GM04504 (cell line): Measurements from ENCODE around the gene ULBP3.
A peak's percentile ranks its signal among the peaks of the same experiment; 100 is the strongest.

Experiments used
- DNase-seq: peaks from one replicate; pipeline ENCODE4 v3.0.0-alpha.2; 2012; ENCODE audit warnings: low read depth

Gene ULBP3

DNA sequence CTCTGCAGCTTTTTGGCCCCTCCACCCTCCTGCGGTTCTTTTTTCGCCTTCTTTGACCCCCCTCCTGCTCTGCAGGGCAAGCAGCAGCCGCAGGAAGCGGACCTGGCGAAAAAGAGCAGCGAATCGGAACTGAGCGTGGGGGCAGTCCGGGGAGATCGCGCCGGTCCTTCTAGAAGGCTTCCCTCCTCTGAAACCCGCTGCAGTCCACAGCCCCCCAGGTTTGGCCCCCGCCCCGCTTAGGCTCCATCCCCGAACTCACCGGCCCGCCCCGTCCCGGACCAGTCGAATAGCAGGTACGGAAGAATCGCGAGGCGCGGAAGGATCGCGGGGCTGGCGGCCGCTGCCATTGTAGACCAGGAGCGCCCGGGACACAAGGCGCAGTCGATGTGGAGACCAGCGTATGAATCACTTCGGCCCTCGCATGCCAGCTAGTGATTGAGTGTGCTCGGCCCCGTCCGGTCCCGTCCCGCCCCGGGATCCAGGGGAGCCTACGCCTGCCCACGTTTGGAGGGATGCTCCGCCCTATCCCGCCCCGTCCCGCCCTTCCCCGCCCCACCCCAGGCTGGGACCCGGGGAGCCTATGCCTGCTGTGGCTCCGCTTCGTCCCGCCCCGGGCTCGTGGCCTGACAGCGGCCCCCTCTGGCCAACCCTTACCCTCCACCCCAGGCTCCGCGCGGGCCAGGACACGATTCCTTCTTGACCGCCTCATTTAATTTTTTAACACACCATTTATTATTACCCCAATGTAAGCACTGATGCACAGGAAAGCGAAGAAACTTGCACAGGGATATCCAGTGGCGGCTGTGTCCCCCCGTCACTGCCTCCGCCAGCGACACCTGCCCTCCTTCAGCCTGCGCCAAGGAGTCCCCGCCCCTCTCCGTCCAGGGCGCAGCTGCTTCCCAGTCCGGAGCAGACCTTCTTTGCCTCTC lies at the start of gene ULBP3:
Gene ULBP3 (minus strand): TSS at position 402 of the 929 bp plus-strand sequence. CDS start 55 bp downstream, at position 347.
- peak; percentile 88 for DNase-seq

- DNase-seq, result no peak
Observed at GRCh38 chr6:150118627-150119026, 49.7 kb upstream of the ULBP3 start.

DNA sequence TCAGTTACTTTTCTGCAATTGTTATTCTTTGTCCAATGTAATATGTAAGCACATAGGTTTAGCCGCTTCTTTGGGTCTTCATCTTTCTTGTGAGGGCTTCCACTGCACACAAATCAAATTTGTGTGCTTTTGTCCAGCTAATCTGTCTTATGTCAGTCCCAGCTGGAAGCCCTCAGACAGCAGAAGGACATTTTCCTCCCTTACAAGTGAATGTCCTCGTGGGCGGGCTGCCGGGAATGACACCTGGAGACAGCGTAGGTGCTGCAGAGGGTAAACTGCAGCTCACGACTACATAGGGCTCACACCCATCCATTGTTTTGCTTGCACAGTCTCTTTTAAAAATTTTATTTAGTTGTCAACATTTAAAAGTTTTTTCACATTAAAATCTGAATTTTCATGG lies 49.3 kb upstream of the ULBP3 start:
- DNase-seq, result no peak

DNA sequence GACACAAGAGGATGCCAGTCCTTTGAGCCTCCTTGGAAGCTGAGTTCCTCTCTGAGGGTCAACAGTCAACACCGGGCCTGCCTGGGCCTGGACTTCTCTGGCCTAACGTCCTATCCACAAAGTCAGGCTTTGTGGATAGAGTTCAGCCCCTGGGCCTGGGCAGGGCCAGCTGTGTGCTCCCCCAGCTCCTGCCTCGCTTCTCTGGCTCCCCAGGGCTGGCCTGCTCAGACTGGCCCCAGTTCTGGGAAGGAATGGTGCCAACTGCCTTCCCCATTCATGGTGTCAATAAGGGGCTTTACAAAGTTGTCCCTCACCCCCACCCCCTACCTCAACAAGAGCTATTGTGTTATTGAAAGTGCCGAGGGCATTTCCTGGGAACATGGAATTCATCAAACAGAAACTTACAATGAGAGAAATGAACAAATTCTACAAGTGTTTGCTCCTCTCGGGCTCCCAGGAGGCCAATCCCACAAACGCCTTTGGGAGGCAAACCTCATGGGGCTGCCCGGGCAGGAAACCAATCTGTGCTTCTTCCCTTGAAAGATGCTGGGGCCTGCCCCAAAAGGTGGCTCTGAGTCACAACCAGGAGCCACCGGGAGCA lies 47.4 kb upstream of the ULBP3 start:
- DNase-seq, result no peak

- DNase-seq, result no peak
Observed at GRCh38 chr6:150115769-150116168, 46.8 kb upstream of the ULBP3 start.

GRCh38 chr6:150112233-150112632 lies 43.3 kb upstream of the ULBP3 start:
- DNase-seq, result no peak

- no peak for DNase-seq
Observed at GRCh38 chr6:150102750-150103270, 33.9 kb upstream of the ULBP3 start.

DNA sequence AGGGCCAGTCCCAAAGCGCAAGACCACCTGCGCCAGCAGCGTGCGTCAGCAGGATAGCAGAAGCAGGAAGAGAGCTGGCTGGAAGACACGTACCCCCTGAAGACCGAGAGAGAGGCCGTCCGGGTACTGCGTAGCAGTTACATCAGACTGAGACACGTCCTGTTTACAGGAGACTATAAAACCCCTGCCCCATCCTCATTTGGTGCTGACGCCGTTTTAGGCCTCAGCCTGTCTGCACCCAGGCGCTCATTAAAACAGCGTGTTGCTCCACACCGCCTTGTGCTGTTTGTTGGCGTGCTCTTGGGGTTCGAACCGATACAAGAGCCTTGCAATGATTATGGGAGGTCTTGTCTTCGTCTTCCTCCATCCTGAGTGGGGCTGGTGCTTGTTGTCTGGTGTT lies 31.8 kb upstream of the ULBP3 start:
- no peak for DNase-seq

GRCh38 chr6:150099953-150100352 lies 31.0 kb upstream of the ULBP3 start:
- no peak for DNase-seq

- DNase-seq, result no peak
Observed at GRCh38 chr6:150099546-150099945, 30.6 kb upstream of the ULBP3 start.

DNA sequence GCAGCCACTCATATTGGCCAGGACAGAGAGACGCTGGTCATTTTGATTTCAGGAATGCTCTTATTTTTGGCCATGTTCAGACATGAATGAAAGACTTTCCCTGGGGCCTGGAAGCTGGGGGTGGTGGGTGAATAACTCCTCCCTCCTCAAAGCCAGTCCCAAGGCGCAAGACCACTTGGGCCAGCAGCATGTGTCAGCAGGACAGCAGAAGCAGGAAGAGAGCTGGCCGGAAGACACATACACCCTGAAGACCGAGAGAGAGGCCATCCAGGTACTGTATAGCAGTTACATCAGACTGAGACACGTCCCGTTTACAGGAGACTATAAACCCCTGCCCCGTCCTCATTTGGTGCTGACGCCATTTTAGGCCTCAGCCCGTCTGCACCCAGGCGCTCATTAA lies 29.2 kb upstream of the ULBP3 start:
- DNase-seq, result no peak

DNA sequence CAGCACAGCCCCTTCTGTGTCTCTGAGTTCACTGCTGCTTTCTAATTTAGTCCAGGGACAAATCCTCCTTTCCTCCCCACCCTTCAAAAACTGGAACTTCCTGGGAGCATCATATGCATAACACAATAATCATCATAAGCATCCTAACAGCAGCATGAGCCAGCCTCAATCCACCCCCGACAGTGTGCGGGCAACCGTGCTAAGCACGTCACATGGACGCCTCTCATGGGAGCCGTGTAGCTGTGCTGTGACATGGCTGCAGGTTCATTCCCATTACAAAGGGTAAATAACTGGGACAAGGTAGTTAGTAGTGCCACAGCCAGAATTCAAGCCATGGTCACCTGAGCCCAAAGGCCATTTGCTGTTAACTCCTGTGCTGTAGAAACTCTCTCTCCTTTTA lies 24.5 kb upstream of the ULBP3 start:
- DNase-seq, result no peak

DNA sequence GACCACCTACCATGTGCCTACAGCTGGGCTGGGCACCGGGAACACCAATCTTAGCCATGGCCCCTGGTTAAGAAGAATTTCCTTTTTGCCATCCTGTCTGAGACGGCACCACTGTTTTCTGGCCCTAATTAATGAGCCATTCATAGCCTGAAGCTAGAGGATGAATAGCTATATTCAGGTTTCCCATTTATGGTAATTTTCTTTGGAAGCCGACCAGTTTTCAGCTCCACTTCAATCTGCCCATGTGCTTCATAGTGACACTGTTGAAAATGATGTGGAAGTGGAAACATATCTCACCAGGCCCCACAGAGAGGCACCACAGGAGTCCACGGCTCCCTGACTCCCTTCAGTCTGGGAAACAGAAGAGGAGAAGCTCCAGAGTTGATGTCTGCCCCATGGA lies 22.6 kb upstream of the ULBP3 start:
- no peak for DNase-seq

- DNase-seq, result no peak
Observed at GRCh38 chr6:150090328-150090727, 21.4 kb upstream of the ULBP3 start.

DNA sequence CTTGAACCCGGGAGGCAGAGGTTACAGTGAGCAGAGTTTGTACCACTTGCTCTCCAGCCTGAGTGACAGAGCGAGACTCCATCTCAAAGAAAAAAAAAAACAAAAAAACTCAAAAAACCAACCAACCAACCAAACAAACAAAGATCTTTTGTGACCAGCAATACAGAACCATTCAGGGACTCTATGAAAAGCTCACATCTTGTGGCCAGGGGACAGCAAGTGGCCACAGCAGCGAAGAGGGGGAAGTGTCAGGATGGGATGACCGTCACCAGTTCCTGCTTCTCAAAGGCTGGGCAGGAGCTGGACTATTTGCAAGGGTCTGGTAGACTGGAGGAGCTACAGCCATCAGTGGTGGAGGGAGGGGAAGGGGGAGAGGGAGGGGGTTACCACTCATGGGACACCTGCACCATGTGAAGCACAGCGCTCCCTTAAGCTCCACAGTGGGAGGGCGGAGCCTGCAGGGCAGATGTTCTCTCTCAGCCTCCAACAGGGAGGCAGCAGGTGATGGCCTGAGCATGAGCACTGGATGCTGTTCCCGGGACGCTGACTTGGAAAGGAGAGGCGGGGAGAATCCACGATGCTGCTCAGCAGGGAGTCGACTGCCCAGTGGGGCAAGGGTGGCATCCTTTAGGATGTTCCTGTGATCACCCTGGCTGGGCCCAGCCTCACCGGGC lies 19.7 kb upstream of the ULBP3 start:
- DNase-seq, result no peak

- no peak for DNase-seq
Observed at GRCh38 chr6:150087336-150087735, 18.4 kb upstream of the ULBP3 start.

DNA sequence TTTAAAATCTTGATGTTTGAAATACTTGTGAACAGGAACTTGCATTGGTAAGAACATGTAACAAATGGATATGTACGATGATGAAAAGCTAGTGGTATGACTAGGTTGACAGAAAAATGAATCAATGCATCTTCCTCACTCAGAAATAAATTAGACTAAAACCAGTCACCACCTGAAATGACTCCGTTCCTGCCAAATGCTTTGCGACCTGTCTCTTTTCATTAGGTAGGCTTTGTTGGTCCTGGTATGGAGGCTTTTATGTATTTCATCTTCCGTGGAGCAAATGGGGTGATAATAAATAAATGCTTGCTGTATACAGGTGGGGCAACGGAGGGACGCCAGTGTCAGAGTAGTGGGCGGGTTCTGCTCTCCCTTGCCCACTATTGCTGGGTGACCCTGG lies 17.1 kb upstream of the ULBP3 start:
- DNase-seq, result no peak

DNA sequence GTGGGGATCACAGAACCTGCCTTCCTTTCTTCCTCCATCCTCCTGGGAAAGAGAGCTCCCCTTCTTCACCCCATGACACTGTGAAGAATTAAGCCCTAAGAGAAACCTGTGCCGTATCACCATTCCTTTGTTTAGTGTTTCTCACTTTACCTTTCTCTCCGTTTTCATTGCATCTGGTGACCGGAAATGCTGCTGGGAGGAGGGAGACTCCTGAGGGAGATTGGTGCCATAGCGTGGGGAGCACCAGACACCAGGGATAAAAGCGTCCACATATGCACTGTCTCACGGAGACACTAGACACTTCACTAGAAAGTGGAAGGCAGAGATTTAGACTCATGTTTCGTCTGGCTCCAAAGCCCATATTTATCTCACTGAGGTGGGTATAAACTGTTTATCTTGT lies 15.5 kb upstream of the ULBP3 start:
- DNase-seq, result no peak

DNA sequence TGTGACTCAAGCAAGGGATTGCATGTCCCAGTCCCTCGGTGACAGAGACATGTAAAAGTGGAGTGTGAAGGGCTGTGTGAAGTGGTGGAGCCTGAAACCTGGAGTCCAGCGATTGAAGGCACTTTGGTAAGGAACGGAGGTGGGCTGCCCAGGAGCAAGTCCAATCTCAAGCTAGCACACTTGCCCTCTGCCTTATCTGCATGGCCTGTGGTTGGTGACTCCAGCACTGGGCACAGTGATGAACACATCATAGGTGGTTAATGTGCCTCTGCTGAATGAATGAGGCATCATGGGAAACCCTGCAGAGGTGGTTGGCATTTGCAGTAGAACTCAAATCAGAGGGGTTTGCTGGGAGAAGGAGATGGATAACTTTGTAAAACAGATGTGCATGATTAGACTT lies 14.9 kb upstream of the ULBP3 start:
- DNase-seq, result no peak

GRCh38 chr6:150081702-150082101 lies 12.8 kb upstream of the ULBP3 start:
- no peak for DNase-seq

- no peak for DNase-seq
Observed at GRCh38 chr6:150079604-150080003, 10.7 kb upstream of the ULBP3 start.

- no peak for DNase-seq
Observed at GRCh38 chr6:150078788-150079187, 9.9 kb upstream of the ULBP3 start.
